ENCODE measurements around the gene ANKS1A. TPM values are rescaled to one million over a fixed set of nuclear protein-coding genes. Genes with fewer than 3 reads are reported as not detected.

Gene ANKS1A
- total and polyA plus RNA-seq, 12 donors, result 7.1 to 36.3 (median 29.9) TPM

DNA sequence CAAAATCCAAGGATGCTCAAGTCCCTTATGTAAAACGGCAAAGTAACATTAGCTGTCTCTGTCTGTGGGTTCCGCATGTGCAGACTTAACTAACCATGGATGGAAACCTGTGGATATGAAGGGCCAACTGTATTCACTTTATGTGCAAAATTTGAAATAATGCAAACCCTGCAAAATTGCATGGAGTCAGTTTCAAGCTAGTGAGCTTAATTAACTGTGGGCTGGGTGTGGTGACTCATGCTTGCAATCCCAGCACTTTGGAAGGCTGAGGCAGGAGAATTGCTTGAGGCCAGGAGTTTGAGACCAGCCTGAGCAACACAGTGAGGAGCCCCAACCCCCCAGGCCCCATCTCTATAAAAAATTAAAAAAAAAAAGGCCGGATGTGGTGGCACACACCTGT, 81.4 kb downstream of the ANKS1A start:
- intact Hi-C loops (cut with DNase I), result loop anchor here in 2 of 10 donors (10.0 kb wide), 2 partner anchors 76 to 776 kb away; no protein-coding TSS in a partner anchor
- no peaks in the 10 kb centered on the region for H3K27me3 ChIP-seq
- TF ChIP-seq, protein P1, sequence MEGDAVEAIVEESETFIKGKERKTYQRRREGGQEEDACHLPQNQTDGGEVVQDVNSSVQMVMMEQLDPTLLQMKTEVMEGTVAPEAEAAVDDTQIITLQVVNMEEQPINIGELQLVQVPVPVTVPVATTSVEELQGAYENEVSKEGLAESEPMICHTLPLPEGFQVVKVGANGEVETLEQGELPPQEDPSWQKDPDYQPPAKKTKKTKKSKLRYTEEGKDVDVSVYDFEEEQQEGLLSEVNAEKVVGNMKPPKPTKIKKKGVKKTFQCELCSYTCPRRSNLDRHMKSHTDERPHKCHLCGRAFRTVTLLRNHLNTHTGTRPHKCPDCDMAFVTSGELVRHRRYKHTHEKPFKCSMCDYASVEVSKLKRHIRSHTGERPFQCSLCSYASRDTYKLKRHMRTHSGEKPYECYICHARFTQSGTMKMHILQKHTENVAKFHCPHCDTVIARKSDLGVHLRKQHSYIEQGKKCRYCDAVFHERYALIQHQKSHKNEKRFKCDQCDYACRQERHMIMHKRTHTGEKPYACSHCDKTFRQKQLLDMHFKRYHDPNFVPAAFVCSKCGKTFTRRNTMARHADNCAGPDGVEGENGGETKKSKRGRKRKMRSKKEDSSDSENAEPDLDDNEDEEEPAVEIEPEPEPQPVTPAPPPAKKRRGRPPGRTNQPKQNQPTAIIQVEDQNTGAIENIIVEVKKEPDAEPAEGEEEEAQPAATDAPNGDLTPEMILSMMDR (IDR thresholded peaks at IDR 0.05), result no peak
- H3K4me1 ChIP-seq, result peaks cover 0 to 16% (median 5%) of the 10 kb centered on the region in 9 donors
- DNase-seq (no peak), ATAC-seq (no peak)
- H3K27ac ChIP-seq, result no peak overlapping the region
- no peak overlapping the region for H3K4me3 ChIP-seq
- peaks cover 0 to 3% (median 0%) of the 10 kb centered on the region in 11 donors for H3K9me3 ChIP-seq
- peaks cover 0 to 43% (median 13%) of the 10 kb centered on the region in 9 donors for H3K36me3 ChIP-seq
- 98 to 100% methylated on average over 3 of the region's 3 CpGs for WGBS, 2 donors

DNA sequence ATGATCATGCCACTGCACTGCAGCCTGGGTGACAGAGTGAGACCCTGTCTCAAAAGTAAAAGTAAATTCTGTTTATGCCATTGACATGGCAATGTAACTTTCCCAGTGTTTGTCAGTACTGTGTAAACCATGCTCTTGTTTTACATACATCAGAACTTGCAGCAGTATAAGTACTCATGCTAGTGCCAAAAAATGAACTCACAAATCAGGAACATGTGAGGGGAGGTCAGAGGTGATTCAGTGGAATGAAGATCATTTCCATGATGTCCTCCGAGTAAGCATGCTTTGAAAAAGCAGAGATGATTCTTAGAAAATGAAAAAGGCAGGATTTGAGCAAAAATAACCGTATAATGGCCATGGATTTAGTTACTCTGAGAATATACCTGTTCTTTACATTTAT, 81.9 kb downstream of the ANKS1A start:
- H3K27me3 ChIP-seq, result no peaks in the 10 kb centered on the region

DNA sequence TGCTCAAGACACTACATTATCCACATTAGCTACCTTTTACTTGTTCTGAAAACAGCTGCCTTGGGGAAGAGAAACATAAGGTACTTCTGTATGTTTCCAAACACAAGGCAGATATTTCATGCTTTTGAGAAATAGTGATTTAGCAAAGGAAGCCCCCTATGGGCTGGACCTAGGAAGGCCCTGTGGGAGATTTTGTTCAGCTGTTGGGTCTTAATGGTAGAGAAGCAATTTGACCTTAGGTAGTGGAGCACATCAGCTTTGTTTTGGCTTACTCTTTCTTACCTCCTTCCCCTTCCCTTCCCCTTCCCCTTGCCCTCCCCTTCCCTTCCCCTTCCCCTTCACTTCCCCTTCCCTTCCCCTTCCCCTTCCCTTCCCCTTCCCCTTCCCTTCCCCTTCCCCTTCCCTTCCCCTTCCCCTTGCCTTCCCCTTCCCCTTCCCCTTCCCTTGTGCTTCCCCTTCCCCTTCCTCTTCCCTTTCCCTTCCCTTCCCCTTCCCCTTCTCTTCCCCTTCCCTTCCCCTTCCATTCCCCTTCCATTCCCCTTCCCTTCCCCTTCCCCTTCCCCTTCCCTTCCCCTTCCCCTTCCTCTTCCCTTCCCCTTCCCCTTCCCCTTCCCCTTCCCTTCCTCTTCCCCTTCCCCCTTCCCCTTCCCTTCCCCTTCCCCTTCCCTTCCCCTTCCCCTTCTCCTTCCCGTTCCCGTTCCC, 84.6 kb downstream of the ANKS1A start:
- intact Hi-C loops (cut with DNase I), result loop anchor here in 2 of 10 donors (10.0 kb wide), 2 partner anchors 79 to 779 kb away; no protein-coding TSS in a partner anchor
- 33% methylated on average over 1 of the region's 2 CpGs; no CpG with 5 or more reads in 1 of the 2 donors for WGBS, 2 donors
- TF ChIP-seq, protein P1 (IDR thresholded peaks at IDR 0.05), result peak in 5 of 9 donors; percentile 22 to 34 (median 24)

More for the DNA sequence above, 81.9 kb downstream of the ANKS1A start:
- H3K36me3 ChIP-seq, result peaks cover 0 to 43% (median 13%) of the 10 kb centered on the region in 9 donors
- intact Hi-C loops (cut with DNase I), result loop anchor here in 2 of 10 donors (10.0 kb wide), 2 partner anchors 76 to 776 kb away; no protein-coding TSS in a partner anchor
- TF ChIP-seq, protein P1 (IDR thresholded peaks at IDR 0.05), result no peak
- WGBS, 2 donors, result 80 to 89% methylated on average over 2 of the region's 2 CpGs
- H3K27ac ChIP-seq, result no peak overlapping the region
- H3K4me3 ChIP-seq, result no peak overlapping the region
- ATAC-seq, result no peak
- no peaks in the 10 kb centered on the region for H3K9me3 ChIP-seq
- H3K4me1 ChIP-seq, result peaks cover 0 to 12% (median 5%) of the 10 kb centered on the region in 9 donors
- no peak for DNase-seq

DNA sequence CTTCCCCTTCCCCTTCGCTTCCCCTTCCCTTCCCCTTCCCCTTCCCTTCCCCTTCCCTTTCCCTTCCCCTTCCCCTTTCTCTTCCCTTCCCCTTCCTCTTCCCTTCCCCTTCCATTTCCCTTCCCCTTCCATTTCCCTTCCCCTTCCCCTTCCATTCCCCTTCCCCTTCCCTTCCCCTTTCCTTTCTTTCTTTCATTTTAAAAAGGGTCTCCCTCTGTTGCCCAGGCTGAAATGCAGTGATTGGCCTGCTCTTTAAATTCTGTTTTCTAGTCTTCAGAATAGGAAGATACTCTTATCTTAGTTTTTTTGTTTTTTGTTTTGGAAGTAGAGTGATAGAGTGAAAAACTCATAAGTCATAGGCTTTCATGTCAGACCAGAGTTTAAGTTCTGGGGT, 85.2 kb downstream of the ANKS1A start:
- no CpG with 5 or more reads among the region's 1 CpG for WGBS, 2 donors
- Histone ChIP-seq H3K27me3 (no peaks in the 10 kb centered on the region), H3K4me1 (peaks cover 0 to 4% (median 0%) of the 10 kb centered on the region in 9 donors), H3K36me3 (peaks cover 0 to 36% (median 13%) of the 10 kb centered on the region in 9 donors), H3K27ac (no peak overlapping the region), H3K4me3 (no peak overlapping the region), H3K9me3 (no peaks in the 10 kb centered on the region)
- DNase-seq (no peak), ATAC-seq (no peak)
- intact Hi-C loops (cut with DNase I), result loop anchor here in 2 of 10 donors (10.0 kb wide), 2 partner anchors 79 to 779 kb away; no protein-coding TSS in a partner anchor
- TF ChIP-seq, protein P1 (IDR thresholded peaks at IDR 0.05), result no peak

More for the DNA sequence above, 84.6 kb downstream of the ANKS1A start:
- Histone ChIP-seq H3K4me1 (no peaks in the 10 kb centered on the region), H3K27ac (no peak overlapping the region), H3K27me3 (no peaks in the 10 kb centered on the region), H3K36me3 (peaks cover 0 to 36% (median 13%) of the 10 kb centered on the region in 9 donors), H3K4me3 (no peak overlapping the region), H3K9me3 (no peaks in the 10 kb centered on the region)
- ATAC-seq (no peak), DNase-seq (no peak)
